Keratinocyte (primary cell): ENCODE measurements around the gene PIK3CA.

Experiments
- CTCF ChIP-seq, 3 experiments: IDR thresholded peaks in 1 of 3; conservative IDR thresholded peaks in 1 of 3; optimal IDR thresholded peaks in 1 of 3; 2 replicates in 2 of 3; 3 replicates in 1 of 3; pipeline versions ENCODE3 to v1.5.1; 2011; ENCODE audit warnings: low read length in 3 of 3, mild to moderate bottlenecking in 3 of 3, moderate library complexity in 2 of 3, control low read depth in 1 of 3, inconsistent platforms in 1 of 3; ENCODE audit not compliant: insufficient read depth in 2 of 3; ENCODE audit errors: extremely low read depth in 1 of 3
- EZH2 ChIP-seq: IDR thresholded peaks from one replicate; pipeline ENCODE4 v1.6.1; 2012; ENCODE audit warnings: inconsistent platforms, mild to moderate bottlenecking, low read length, moderate library complexity

DNA sequence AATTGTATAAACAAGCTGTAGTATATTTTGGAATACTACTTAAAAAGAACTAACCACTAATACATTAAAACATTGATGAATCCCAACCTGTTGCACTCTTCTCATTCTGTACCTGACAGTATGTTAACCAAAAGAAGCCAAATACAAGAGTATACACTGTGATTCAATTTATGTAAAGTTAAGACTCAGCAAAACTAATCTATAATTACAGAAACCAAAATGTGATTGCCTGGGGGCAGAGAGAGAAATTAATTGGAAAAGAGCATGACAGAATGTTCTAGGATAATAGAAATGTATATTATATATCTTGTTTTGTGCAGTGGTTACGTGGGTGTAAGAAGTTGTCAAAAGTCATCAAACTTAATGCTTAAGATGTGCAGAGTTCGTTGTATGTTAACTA, 31.1 kb downstream of the PIK3CA start:
- no peak for TF ChIP-seq CTCF (optimal IDR thresholded peaks at IDR 0.05 in 1 of 3, IDR thresholded peaks at IDR 0.05 in 1 of 3, conservative IDR thresholded peaks at IDR 0.05 in 1 of 3; ENCODE audit: extremely low read depth in 1 of 3, insufficient read depth in 2 of 3, low read length in 3 of 3)
- TF ChIP-seq EZH2: no peak
